GM13976 (cell line): ENCODE data around the gene GALNT2.

Source experiments
- DNase-seq: peaks from one replicate; pipeline ENCODE4 v3.0.0; 2012; ENCODE audit warnings: low spot score
- in situ Hi-C: fragments of 300-500 bp; cut with MboI; formaldehyde crosslinking; loops from one replicate; pipeline ENCODE4 v1.12.0; 2022; ENCODE audit warnings: low sequenced_read_pairs, mixed read lengths, inconsistent platforms; ENCODE audit not compliant: unreplicated experiment
- TF ChIP-seq, protein P1 (sequence below): IDR thresholded peaks from 2 replicates; pipeline ENCODE4 v1.5.1; 2012; ENCODE audit warnings: borderline replicate concordance, mild to moderate bottlenecking; ENCODE audit not compliant: insufficient read depth; ENCODE audit errors: extremely low read depth, missing control alignments, control extremely low read depth

The GALNT2 gene

DNA sequence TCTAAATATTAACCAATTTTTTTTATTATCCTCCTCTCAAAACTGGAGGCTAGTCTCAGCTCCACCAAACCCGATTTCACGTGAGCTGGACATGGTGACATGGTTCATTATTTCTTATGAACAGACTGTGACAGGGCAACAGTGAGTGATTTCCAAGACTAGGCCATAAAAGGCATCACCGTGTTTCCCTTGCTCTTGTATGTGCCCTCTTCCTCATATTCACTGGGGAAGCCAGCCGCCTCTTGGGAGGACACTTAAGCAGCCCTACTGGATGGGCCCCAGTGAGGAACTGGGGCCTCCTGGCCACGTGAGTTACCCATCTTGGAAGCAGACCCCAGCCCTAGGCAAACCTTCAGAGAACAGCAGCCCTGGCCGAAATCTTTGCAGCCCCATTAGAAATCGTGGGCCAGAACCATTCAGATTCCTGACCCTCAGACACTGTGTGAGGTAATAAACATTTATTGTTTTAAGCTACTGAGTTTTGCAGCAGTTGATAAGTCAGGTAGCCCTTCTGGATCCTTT is 105.0 kb downstream of the GALNT2 start:
- TF ChIP-seq, protein P1, sequence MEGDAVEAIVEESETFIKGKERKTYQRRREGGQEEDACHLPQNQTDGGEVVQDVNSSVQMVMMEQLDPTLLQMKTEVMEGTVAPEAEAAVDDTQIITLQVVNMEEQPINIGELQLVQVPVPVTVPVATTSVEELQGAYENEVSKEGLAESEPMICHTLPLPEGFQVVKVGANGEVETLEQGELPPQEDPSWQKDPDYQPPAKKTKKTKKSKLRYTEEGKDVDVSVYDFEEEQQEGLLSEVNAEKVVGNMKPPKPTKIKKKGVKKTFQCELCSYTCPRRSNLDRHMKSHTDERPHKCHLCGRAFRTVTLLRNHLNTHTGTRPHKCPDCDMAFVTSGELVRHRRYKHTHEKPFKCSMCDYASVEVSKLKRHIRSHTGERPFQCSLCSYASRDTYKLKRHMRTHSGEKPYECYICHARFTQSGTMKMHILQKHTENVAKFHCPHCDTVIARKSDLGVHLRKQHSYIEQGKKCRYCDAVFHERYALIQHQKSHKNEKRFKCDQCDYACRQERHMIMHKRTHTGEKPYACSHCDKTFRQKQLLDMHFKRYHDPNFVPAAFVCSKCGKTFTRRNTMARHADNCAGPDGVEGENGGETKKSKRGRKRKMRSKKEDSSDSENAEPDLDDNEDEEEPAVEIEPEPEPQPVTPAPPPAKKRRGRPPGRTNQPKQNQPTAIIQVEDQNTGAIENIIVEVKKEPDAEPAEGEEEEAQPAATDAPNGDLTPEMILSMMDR = no peak
- in situ Hi-C loops = no loop called here
- no peak for DNase-seq

DNA sequence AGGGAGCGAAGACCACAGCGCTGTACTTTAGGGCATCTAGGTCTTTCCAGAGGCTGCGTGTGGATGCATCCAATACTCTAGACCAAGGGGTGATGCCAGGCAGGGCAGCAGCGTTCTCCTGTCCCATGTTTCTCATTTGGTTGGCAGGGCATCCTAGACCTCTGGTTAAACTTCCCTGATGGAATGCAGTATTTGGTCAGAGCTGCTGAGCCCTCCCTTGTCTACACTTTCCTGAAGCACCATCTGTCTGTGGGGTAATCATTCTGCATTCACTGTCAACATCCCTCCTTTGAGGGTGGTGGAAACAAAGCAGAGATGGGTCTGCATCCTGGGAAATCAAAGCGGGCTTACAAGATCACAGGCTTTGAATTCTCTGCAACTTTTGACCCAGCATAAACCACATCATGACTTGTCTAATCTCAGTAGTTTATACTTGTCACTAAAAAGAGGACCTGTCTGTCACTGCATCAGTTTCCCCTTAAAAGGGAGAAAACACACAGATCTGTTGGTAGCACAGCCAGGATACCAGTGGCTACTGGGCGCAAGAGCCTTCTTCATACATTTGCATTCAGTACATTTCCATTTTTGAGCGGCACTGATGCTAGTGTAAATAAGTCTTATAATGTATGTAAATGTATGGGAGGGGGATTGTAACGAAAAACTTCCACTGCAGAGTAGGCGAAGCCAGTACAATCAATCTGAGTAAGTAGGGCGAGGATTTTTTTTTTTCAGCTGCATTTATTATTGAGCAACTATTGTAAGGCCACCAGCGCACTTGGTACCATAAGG is 106.3 kb downstream of the GALNT2 start:
- DNase-seq = no peak
- TF ChIP-seq, protein P1 = no peak
- in situ Hi-C loops = no loop called here

DNA sequence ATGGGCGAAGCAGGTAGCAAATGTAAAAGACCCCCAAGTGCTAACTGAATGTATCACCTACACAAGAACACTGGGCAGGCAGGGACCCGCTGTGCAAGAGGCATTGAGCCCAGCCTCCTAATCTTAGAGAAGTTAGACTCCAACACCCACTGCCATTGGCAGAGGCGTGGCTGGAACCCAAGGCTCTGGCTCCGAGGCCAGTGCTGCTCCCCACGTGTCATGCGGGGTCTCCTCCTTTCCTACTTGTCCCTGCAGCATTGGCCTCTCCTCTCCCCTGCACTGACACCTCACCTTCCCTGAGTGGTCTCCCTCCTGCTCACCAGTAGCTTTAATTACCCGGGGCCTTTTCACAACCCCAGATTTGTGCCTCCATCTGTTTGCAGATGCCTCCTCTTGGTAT is 107.0 kb downstream of the GALNT2 start:
- no peak for DNase-seq
- in situ Hi-C loops = no loop called here
- TF ChIP-seq, protein P1 = no peak

DNA sequence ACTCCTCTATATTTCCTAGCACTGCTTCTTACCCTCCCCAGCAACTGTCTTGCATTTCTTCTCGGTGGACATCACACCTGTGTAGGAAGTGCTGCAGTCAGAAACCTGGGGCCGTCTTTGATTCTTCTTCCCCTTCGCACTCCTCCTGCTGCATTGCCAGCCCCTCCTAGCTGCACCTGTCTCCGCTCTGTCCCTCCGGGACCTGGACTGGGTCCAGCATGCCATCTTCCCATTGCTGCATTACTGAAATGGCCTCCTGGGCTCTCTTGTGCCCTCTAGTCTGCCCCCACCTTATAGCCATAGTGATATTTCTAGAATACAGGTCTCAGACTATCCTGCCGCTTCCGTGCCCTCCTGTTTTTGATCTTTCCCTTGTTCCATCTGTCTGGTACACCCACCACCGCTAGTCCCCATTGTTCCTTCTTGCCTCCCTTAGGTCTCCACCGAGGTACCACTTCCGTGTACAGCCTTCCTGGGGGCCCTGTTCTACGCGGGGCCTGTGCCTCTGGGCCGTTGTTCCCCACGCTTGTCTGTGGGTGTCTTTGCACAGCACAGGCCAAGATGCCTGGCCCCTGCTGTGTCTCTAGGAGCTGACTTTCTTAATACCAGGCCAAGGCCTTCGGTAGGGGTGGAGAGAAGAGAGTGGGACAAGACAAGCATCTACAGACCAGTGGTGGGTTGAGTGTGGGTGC is 107.6 kb downstream of the GALNT2 start:
- TF ChIP-seq, protein P1 = no peak
- DNase-seq = no peak
- in situ Hi-C loops = no loop called here

DNA sequence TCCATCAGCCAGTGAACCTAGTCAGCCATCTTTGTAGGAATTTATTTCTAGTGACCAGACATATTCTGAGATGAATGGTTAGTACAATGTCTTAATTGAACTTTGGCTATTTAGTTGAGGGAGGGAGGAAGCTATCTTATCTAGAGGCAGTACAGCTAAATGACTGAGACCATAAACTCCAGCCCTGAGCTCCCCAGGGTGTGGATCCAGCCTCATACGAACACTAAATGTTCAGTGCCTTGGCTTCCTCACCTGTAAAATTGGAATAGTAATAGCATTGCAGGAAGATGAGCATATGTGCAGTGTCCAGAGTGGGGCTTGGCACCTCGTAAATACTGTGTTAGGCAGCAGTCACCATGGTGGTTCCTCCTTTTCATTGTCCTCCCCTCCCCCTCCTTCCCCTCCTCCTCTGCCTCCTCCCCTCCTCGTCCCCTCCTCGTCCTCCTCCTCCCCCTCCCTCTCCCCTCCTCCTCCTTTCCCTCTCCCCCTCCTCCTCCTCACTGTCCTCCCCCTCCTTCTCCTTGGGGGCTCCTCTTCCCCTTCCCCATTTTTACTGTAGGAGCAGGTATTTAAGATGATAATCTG is 108.2 kb downstream of the GALNT2 start:
- in situ Hi-C loops = no loop called here
- DNase-seq = no peak
- TF ChIP-seq, protein P1 = no peak

DNA sequence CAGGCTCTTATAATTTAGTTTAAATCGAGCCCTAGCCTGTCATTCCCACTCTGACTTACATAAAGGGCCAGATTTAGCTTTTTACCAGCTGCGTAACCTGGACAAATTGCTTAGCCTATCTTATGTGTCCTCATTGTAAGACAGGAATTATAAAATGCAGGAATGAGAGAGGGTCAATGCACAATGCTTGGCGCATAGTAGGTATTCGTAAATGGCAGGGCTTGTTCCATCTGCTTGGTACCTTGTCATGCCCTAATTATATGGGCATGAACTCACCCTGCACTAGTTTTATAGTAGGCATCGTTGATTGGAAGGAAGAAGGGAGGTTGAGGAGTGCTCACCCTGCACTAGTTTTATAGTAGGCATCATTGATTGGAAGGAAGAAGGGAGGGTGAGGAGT is 108.8 kb downstream of the GALNT2 start:
- no peak for DNase-seq
- TF ChIP-seq, protein P1 = no peak
- in situ Hi-C loops = no loop called here
